Heart left ventricle (tissue), 16 donors: Measurements from ENCODE around the gene SORL1. TPM values are rescaled to one million over a fixed set of nuclear protein-coding genes. Genes with fewer than 3 reads are reported as not detected.

Source experiments
- ATAC-seq, 4 donors: fragments of 200-7000 bp; cut with Tn5 transposase; one replicate each; pipeline ENCODE4 v1.9.1; 2020 to 2022; ENCODE audit warnings: moderate library complexity in 4 of 4, mild to moderate bottlenecking in 3 of 4, moderate number of reproducible peaks in 1 of 4
- DNase-seq, 5 donors: peaks; one replicate each; pipeline ENCODE4 v3.0.0-alpha.2; 2020
- H3K27ac ChIP-seq, 12 donors: fragments of 200-600 bp; sonication (generic) in 4 of 12; one replicate each; pipeline versions ENCODE4 v1.5.0 to v1.8.0; 2016 to 2022; ENCODE audit warnings: mild to moderate bottlenecking in 2 of 12
- H3K27me3 ChIP-seq, 9 donors: fragments of 200-600 bp; sonication (generic) in 2 of 9; one replicate each; pipeline versions ENCODE4 v1.5.1 to v1.8.0; 2016 to 2022; ENCODE audit warnings: mild to moderate bottlenecking in 3 of 9
- H3K36me3 ChIP-seq, 9 donors: fragments of 200-600 bp; sonication (generic) in 2 of 9; one replicate each; pipeline versions ENCODE4 v1.5.0 to v1.8.0; 2018 to 2022; ENCODE audit warnings: mild to moderate bottlenecking in 2 of 9
- H3K4me1 ChIP-seq, 12 donors: fragments of 200-600 bp; sonication (generic) in 4 of 12; one replicate each; pipeline versions ENCODE4 v1.5.0 to v1.8.0; 2016 to 2022; ENCODE audit warnings: mild to moderate bottlenecking in 3 of 12
- H3K4me3 ChIP-seq, 12 donors: fragments of 200-600 bp; sonication (generic) in 4 of 12; one replicate each; pipeline versions ENCODE4 v1.5.0 to v1.8.0; 2017 to 2022; ENCODE audit warnings: mild to moderate bottlenecking in 9 of 12, moderate library complexity in 4 of 12
- H3K9me3 ChIP-seq, 12 donors: fragments of 200-600 bp; sonication (generic) in 4 of 12; one replicate each; pipeline versions ENCODE4 v1.5.0 to v1.8.0; 2016 to 2022; ENCODE audit warnings: mild to moderate bottlenecking in 1 of 12
- CTCF ChIP-seq, 12 donors: fragments of 200-600 bp; sonication (generic) in 4 of 12; IDR thresholded peaks; one replicate each; pipeline versions ENCODE4 v1.5.0 to v1.8.0; 2018 to 2022; ENCODE audit warnings: antibody characterized with exemption in 12 of 12, mild to moderate bottlenecking in 5 of 12
- POLR2A ChIP-seq, 2 donors: fragments of 450-650 bp; IDR thresholded peaks; one replicate each; pipeline ENCODE4 v1.6.1; 2017; ENCODE audit warnings: antibody characterized with exemption in 2 of 2, mild to moderate bottlenecking in 2 of 2, moderate library complexity in 2 of 2
- WGBS, 4 donors: extraction: QIAGEN DNeasy Blood & Tissue Kit in 2 of 4; methylation state at CpG; one replicate each; pipeline versions ENCODE4 v1.1.5 to v1.1.7; 2013 to 2018; 5-methylcytosine and 5-hydroxymethylcytosine counted together
- intact Hi-C, 10 donors: fragments of 100-400 bp; cut with DNase I; formaldehyde crosslinking; loops; one replicate each; pipeline versions ENCODE4 v1.11.1 to v1.14.2; 2022
- polyA plus RNA-seq, 2 donors: library from polyadenylated mRNA; stranded (reverse); fragments of 200-250 nt; gene quantifications; one replicate each; pipeline ENCODE4 v1.2.3, GENCODE V29; 2013
- total RNA-seq, 9 donors: library from RNA; depleted of rRNA in 2 of 9; stranded (reverse); fragments of >200 nt in 2 of 9; fragmentation: NEBNext Ultra II Directional in 3 of 9; extraction: Animal tissue kit (Norgen Biotek cat#: 25700) in 3 of 9; gene quantifications; one replicate each; pipeline versions ENCODE4 v1.1.0 to v1.2.4, GENCODE V29; 2016 to 2023
- donor health status: ischemic (EF 13 %, LVEDD 7.1; RV severe dilation, severe dysfunction).
- donor health status: healthy with polysubstance abuse.
- donor health status: DM: no; HTN: yes; CAD: no.
- donor health status: DM: no; HTN: no; CAD: no.
- donor health status: ischemic (EF 25% LVEDD 6.9; RV normal size, moderate dysfunction).
- donor health status: ischemic (EF 25% LVEDD 5.7; RV mildly dilated, moderate dysfunction).
- donor health status: healthy.
- donor health status: DM: yes; HTN: yes; CAD: no.
- donor health status: ischemic (EF 35%, LVEDD 5.7; RV mildly dilated, moderate dysfunction).
- donor health status: nonischemic (EF 11% LVEDD 7.7; RV severe dilation, severe dysfunction).
- donor health status: DM: yes; HTN: yes; CAD: no.
- donor health status: PGD.
- donor health status: ischemic (EF 29% LVEDD 5.4; RV normal size, mild dysfunction).
- donor health status: nonischemic (EF 23%, LVEDD 6.1; RV moderate dilation, normal function).

SORL1 gene
- total and polyA plus RNA-seq, 11 donors, result 0.72 to 20.5 (median 5.2) TPM

GRCh38 chr11:121583825-121584224 is 131.7 kb downstream of the SORL1 start:
- H3K27me3 ChIP-seq, result no peaks in the 10 kb centered on the region
- H3K4me3 ChIP-seq, result no peak overlapping the region
- intact Hi-C loops, result no loop called here
- peaks cover 0 to 9% (median 0%) of the 10 kb centered on the region in 12 donors for H3K9me3 ChIP-seq
- peaks cover 0 to 37% (median 0%) of the 10 kb centered on the region in 9 donors for H3K36me3 ChIP-seq
- TF ChIP-seq POLR2A (IDR thresholded peaks at IDR 0.05), result no peak
- TF ChIP-seq CTCF (IDR thresholded peaks at IDR 0.05), result no peak
- H3K4me1 ChIP-seq, result peaks cover 0 to 16% (median 0%) of the 10 kb centered on the region in 12 donors
- no peak for ATAC-seq
- no peak for DNase-seq
- WGBS, 4 donors, result 86 to 93% (median 90%) methylated on average over 3 of the region's 3 CpGs
- H3K27ac ChIP-seq, result no peak overlapping the region

GRCh38 chr11:121586750-121587149 is 134.6 kb downstream of the SORL1 start:
- DNase-seq (no peak), ATAC-seq (no peak)
- H3K27me3 ChIP-seq, result no peaks in the 10 kb centered on the region
- H3K4me1 ChIP-seq, result peaks cover 0 to 30% (median 0%) of the 10 kb centered on the region in 12 donors
- H3K4me3 ChIP-seq, result no peak overlapping the region
- H3K9me3 ChIP-seq, result no peaks in the 10 kb centered on the region
- H3K36me3 ChIP-seq, result peaks cover 0 to 54% (median 0%) of the 10 kb centered on the region in 9 donors
- WGBS, 4 donors, result 86 to 100% (median 95%) methylated on average over 2 of the region's 2 CpGs
- TF ChIP-seq CTCF (IDR thresholded peaks at IDR 0.05) (no peak), POLR2A (IDR thresholded peaks at IDR 0.05) (no peak)
- no peak overlapping the region for H3K27ac ChIP-seq
- intact Hi-C loops, result no loop called here

- intact Hi-C loops, result no loop called here
- DNase-seq, result no peak
- Histone ChIP-seq H3K36me3 (peaks cover 0 to 59% (median 0%) of the 10 kb centered on the region in 9 donors), H3K27ac (no peak overlapping the region), H3K4me3 (no peak overlapping the region), H3K9me3 (no peaks in the 10 kb centered on the region), H3K4me1 (peaks cover 0 to 26% (median 0%) of the 10 kb centered on the region in 12 donors), H3K27me3 (no peaks in the 10 kb centered on the region)
- ATAC-seq, result no peak
- TF ChIP-seq CTCF (IDR thresholded peaks at IDR 0.05) (no peak), POLR2A (IDR thresholded peaks at IDR 0.05) (no peak)
- 66 to 75% (median 69%) methylated on average over 2 of the region's 2 CpGs for WGBS, 4 donors
Measured at GRCh38 chr11:121587182-121587581, 135.1 kb downstream of the SORL1 start.

GRCh38 chr11:121588747-121589146 is 136.6 kb downstream of the SORL1 start:
- DNase-seq, result no peak
- peaks cover 0 to 19% (median 0%) of the 10 kb centered on the region in 12 donors for H3K4me1 ChIP-seq
- 61 to 71% (median 66%) methylated on average over 8 of the region's 8 CpGs for WGBS, 4 donors
- no peaks in the 10 kb centered on the region for H3K27me3 ChIP-seq
- intact Hi-C loops, result no loop called here
- peaks cover 0 to 62% (median 0%) of the 10 kb centered on the region in 9 donors for H3K36me3 ChIP-seq
- H3K9me3 ChIP-seq, result peaks cover 0 to 5% (median 0%) of the 10 kb centered on the region in 12 donors
- H3K4me3 ChIP-seq, result no peak overlapping the region
- TF ChIP-seq CTCF (IDR thresholded peaks at IDR 0.05) (no peak), POLR2A (IDR thresholded peaks at IDR 0.05) (no peak)
- no peak for ATAC-seq
- no peak overlapping the region for H3K27ac ChIP-seq
